GM19238 (cell line): ENCODE results near the gene LAMTOR5.
"Not testable (repeated sequence)": the region's sequence is repeated elsewhere in the genome, so short reads cannot be mapped to it uniquely, and the experiment has no call there.

Experiments
- DNase-seq: peaks from one replicate; pipeline ENCODE4 v3.0.0; 2011; ENCODE audit warnings: low spot score; ENCODE audit not compliant: insufficient read length

The LAMTOR5 gene

DNA sequence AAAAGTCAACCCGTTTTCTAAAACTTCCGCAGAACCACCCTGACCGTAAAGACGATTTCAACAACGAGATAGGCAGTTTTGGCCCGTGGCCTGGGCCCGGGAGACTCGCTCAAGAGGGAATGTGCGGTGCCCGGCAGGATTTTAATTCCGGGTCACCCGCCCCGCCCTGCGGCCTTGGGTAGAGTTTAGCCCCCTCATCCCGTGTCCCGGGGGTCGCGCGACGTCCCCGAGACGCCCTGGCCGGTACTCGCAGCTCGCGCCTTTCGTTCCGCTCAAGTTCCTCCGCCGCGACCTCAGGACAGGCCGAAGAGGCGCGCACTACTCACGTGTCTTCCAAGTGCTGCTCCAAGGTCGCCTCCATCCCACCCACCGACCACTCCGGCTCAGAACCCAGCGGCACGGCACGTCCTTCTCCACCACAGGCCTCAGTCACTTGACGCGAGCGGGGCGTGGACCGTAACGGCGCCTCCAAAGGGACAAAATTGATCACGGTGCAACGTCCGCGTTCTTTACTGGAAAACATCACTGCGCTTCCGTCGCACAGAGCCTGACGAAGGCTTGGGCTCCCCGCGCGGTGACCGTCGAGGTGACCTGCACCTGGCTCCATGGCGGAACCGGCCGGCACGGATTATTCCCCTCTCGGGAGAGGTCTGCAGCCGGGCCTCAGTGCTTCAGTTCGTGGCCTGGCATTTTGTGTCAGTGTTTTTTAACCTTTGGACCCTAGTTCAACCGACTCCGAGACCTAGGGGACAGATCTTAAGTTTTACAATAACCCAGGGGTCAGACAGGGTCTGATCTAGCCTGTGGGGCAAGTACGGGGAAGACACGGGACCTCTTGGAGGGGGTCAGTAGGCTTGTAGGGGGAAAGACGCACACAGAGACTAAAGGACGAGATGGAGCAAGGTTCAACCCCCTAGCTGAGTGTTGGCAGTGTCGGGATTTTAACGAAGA is at the start of gene LAMTOR5:
LAMTOR5 (minus strand) TSS at position 435 of the 951 bp plus-strand sequence; CDS start at position 361, 74 bp downstream.
- peak; percentile 76 for DNase-seq

DNA sequence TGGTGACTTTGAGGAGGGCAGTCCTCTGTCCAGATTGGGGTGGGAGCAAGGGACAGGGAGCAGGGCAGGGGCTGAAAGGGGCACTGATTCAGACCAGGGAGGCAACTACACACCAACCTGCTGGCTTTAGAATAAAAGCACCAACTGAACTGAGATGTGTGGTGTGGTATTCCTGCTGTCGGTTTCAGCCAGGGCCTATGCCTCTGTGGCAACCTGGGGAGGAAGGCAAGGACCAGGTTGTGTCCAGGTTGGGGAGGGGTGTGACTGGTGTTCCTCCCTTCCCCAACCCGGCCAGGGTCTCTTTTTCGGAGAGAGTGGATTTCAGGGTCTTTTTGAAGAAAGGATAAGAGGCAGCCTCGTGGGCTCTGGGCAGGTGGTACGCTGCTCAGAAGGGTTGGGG is 49.7 kb upstream of the LAMTOR5 start:
- no peak for DNase-seq

DNA sequence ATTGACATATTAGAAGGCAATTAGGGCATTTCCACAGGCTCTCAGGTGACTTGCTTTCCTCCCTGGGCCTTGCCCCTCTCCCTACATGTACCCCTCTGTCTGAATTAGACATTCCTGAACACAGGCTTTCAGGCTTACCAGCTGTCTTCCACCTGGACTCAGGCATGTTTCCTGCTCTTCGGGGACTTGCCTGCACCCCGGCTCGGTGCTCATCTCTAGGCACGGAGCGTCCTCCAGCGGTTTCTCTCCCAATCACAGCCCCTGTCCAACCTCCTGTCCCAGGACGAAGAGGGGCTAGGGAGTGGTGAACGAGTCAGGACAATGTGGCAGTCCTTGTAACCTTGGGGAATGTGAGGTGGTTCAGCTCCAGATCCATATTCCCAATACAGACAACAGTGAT is 47.7 kb upstream of the LAMTOR5 start:
- no peak for DNase-seq

DNA sequence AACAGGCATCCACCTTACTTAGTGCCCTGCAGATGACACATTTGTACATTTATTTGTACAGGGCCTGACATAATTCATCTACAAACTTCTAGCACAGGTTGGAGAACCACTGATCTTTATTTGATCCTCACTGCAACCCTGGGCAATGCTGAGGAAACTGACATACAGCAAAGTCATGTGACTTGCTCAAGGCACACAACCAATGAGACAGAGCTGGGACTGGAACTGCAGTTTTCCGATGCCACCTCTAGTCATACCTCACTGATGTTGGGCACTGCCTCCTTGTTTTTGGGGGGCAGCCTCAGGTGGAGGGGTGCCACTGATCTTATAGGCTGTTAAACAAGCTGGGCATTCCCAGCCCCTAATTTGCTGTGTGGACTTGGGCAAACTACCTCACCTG is 46.8 kb upstream of the LAMTOR5 start:
- no peak for DNase-seq

DNA sequence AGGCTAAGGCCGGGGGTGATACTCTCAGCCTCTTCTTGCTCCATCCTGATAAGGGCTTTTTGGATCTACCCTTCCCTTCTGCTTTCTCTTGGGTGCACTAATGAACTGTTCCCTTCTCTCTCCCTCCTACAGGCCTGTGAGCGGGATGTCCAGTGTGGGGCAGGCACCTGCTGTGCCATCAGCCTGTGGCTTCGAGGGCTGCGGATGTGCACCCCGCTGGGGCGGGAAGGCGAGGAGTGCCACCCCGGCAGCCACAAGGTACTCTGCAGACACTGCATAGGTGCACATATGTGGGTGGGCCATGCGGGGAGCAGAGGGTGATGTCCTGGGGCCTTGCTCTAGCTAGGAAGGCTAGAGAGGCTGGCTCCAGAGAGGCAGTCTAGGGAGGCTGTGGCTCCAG is 46.3 kb upstream of the LAMTOR5 start:
- no peak for DNase-seq

DNA sequence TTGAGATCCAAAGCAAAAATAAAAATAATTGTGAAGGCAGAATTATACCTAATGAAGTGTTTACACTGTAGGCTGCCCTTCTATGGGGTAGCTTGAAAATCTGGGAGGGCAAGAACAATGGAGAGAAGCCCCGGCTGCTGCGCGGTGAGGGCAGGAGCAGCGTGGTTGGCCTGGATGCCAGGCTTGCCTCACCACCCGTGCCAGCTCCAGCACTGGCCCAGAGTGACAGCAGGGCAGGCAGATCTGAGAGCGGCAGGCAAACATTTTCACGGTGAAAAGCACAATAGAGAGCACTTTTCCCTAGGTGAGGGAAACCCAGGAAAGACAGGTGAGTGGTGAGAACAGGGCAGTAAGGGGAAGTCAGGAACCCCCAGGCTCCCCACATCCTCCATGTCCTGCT is 44.8 kb upstream of the LAMTOR5 start:
- no peak for DNase-seq

DNA sequence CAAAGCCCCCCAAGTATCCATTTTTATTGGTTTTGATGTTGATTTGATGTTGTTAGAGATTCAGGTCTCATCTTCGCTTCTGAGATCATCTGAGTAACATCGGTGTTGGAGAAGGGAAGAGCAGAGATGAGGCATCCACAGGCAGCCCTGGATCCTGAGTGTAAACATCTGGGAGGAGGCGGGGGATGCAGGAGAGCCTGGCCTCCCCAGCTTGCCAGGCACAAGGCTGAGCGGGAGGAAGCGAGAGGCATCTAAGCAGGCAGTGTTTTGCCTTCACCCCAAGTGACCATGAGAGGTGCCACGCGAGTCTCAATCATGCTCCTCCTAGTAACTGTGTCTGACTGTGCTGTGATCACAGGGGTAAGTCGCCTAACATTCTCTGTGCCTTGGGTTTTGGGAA is 43.4 kb upstream of the LAMTOR5 start, which contains the start of gene PROK1:
PROK1 (plus strand) TSS at position 221 of the 400 bp plus-strand sequence; CDS start at position 289, 68 bp downstream.
- DNase-seq, result no peak

DNA sequence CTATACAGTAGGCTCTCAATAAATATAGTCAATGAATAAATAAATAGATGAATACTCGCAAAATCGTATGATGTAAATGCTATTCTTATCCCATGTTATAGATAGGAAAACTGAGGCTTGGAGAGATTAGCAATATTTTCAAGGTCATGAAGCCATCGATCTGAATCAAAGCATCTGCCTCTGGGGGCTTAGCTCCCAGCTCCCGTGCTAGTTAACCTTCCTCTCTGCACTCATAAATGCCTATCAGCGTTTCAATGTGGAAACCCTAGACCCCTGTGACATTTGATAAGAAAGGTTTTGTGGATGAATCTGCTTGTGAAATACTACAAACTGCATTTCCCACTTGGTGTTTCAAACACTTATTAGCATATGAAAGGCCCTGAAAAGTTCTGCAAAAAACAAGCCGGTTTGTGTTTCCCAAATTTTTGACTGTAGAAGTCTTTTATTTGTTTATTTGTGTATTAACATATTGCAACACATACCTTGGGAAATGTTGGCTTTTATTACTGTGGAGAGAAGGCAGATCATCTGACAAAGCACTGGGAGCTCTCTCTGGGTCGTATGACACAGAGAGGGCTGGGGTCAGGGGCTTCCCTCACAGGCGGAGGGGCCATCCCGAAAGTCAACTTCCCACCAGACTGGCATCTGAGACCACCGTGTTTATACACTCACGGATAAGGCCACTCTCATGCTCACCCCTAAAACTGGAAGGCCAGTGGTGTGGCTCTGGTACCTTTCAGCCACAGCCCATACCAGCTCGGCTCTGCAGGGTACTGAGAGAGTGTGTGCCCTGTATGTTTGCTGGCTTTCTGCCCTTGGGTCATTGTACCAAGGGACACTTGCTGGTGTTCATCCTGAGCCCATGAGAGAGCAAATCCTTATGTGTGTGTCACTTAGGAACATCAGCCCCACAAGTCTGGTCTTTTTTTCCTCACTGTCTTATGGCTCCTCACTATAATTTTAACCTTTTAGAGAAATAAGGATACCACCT is 42.5 kb upstream of the LAMTOR5 start:
- no peak for DNase-seq

DNA sequence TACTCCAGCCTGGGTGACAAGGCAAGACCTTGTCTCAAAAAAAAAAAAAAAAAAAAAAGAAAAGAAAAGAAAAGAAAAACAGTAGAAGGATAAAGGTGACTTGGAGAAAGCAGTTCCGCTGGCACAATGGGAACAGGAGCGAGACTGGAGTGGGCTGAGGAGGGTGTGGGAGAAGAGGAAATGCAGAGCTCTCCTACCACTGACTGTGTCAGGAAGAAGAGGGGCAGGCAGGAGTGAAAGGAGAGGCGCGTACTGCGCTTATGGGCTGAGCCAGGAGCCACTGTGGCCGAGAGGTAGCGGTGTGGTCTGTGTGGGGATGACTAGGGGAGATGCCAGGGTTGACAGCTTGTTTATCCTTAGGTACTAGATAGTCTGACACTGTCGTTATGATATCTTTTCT is 37.1 kb upstream of the LAMTOR5 start:
- DNase-seq, result no peak

DNA sequence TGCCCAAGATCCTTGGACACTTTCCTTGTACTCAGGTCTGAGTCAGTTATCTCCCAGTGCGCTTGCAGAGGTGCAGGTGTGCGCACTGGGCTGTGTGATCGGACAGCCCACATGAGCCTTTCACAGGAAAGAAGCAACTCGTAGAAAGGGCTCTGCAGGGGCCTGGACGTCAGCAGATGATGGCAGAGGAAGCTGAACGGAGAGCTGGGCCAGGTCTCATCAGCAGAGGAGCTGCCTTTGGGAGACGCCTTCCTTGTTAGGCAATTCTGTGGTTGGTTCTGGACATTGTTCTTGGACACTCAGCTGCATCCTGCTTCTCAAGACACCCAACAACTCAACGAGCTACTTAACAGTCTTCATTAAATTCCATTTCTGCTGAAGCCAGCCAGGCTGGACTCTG is 36.0 kb upstream of the LAMTOR5 start:
- no peak for DNase-seq

DNA sequence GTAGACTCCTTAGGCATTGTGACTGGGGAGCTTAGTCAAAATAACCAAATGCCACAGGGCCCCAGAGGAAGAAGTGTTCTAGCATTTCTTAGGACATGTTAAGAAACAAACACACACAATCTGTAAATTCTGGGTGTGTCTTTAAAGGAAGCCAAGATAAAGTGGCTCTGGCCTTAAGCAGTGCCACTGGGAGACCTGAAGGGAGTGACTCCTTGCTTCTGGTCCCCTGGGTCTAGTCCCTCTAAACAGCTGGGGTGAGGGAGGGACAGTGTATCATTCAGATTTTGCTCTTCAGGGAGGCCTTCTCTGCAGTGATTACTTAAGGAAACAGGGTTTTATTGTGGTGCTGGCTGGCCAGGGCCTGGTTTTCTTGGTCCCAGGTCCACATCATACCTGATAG is 34.4 kb upstream of the LAMTOR5 start:
- no peak for DNase-seq

DNA sequence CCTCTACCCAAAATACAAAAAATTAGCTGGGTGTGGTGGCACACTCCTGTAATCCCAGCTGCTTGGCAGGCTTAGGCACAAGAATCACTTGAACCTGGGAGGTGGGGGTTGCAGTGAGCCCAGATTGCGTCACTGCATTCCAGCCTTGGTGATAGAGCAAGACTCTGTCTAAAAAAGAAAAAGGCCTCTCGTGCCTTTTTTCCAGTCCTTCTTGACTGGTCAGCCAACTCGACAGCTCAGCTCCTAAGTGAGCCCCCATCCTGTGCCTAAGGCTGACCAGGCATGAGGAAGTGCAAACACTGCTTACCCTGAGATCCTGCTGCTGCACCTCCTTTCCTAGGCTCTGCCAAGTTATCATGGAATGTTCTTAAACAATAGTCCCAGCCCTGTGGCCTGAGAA is 33.4 kb upstream of the LAMTOR5 start:
- DNase-seq, result no peak

DNA sequence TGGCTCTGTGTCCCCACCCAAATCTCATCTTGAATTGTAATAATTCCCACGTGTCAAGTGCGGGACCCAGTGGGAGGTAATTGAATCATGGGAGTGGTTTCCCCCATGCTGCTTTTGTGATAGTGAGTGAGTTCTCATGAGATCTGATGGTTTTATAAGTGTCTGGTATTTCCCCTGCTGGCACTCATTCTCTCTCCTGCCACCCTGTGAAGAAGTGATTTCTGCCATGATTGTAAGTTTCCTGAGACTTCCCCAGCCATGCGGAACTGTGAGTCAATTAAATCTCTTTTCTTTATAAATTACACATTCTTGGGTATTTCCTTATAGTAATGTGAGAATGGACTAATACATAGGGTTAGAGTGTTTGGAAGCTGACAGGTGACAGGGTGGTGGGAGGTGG is 32.4 kb upstream of the LAMTOR5 start:
- DNase-seq, result not testable (repeated sequence)

DNA sequence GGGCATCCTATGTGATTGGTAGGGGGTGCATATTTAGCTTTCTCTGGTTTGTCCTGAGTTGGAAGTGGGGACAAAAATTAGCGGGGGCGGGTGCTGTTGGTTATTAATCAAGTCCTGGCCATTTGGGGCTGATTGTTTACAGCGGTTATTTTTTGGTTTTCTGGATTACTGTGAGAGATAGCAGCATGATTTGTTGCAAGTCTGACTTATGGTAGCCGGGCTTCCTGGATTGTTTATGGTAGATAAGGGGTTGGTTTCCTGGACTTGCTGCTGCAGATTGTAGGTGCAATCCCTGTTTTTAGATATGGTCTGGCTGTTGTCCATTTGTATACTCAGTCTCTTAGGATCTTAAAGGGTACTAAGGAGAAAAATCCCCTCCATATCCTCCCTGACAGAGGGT is 31.4 kb upstream of the LAMTOR5 start:
- DNase-seq, result no peak

DNA sequence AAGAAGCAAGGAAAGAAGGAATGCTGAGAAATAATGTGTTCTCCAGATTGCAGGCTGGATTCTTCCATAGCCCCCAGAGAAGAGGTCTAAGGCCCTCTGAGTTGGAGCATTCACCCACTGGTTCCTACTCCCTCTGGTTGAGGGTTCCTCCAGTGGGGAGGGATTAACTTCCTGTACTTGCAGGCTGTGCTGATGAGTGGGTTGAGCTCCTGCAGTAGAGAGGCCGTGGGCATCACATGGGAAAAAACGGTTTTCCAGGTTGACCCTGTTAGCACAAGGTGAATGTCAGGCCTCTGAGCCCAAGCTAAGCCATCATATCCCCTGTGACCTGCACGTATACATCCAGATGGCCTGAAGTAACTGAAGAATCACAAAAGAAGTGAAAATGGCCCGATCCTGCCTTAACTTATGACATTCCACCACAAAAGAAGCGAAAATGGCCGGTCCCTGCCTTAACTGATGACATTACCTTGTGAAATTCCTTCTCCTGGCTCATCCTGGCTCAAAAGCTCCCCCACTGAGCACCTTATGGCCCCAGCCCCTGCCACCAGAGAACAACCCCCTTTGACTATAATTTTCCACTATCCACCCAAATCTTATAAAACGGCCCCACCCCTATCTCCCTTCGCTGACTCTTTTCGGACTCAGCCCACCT is 30.3 kb upstream of the LAMTOR5 start:
- DNase-seq, result not testable (repeated sequence)

DNA sequence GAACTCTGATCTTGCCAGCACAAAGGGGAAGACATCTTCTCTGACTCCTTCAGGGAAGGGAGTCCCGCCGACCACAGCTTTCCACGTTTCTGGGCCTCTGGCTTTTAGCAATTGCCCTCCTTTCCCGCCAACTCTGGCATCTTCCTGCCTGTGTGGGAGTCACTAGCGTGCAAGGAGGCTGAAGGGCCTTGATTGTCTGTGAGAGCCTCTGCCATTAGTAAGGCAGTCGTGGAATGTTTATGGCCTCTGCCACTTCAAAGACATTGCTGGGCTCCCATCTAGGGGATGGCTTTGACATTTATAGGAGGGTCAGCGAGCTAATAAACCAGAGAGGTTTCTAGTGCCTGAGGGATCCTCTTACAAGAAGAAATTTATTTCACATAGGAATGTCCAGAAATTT is 29.1 kb upstream of the LAMTOR5 start:
- DNase-seq, result no peak

DNA sequence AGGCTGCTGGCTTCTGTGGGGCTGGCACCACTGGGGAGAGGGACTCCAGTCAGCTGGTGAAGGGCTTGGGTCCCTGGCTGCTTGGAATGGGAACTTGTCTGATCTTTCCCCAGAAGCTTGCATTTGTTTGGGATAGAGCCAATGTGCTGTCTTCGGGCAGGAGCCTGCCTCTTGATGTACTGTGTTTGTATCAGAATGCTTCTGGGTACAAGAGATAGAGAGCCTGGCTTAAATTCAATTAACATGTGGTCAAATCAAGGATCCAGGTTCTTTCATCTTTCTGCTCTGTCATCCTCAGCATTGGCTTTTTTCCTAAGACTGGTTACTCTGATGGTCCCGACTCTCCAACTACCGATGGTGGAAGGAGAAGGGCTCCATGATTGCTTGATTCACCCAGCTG is 27.5 kb upstream of the LAMTOR5 start:
- no peak for DNase-seq

DNA sequence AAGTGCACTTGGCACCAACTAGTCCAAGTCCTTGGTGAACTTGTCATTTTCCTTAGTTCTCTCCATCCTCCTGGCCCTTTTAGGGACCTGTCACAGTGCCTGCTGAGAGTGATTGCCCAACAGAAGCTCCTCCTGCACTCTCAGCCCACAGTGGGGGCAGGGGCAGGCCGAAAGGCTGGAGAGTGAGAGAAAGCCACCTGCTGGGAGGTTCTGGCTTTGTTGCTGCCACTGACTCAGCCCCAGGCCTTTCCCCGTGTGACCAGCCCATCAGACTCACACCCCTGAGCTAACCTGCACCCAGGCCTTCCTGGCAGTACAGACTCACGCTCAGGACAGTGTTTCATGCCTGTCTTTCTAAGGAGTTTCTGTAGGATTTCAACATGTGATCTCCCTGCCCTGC is 26.3 kb upstream of the LAMTOR5 start:
- DNase-seq, result no peak

DNA sequence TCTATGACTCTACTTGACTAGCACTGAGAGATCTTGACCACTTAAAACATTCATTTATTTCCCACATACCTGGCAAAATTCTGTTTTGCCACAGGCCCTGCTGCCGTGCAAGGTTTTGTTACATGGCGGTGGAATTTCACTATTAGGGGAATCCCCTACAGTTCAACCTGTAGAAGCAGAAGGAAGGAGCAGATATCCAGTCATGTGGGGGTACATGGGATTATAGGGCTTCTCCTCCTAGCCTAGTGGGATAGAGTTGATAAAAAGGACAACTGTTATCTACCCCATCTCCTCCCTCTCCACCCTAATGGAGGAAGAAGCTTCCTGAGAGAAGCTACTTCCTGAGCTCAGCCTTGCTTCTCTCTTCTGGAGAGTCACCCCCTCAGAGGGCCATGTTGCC is 25.7 kb upstream of the LAMTOR5 start:
- DNase-seq, result no peak

DNA sequence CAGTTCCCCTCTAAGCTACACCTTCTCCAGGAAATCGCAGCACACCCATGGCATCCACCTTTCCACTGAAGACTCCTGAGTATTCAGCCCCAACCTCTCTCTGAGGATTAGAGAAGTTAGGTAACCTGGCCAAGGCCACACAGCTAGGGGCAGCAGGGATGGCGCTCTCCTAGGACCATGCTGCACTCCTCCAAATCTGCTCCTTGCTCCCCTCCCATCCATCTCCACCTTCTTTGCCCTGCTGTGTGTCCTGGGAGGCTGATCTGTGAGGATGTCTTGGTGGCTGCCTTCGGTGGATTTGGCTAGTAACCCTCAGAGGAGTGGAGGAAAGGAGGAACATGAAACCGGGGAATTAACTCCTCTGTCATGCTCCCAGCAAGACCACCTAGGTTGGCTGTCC is 23.4 kb upstream of the LAMTOR5 start:
- no peak for DNase-seq

DNA sequence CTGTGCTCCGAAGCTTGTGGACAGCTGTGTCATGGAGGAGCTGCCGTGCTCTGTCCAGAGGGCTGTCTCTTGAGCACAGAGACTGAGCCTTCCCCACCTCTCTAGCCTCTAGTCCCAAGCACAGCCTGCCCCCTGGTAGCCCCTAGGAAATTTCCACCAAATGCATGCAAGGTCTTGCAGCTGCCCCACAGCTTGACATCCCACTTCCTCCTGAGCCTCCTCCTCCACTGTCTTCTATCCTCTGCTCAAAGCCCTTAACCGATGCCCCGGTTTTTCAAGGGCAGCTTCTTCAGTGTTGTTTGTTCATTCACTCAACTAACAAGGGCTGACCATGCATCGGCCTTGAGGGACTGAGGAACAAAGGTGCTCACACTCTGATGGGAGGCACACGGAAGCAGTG is 22.9 kb upstream of the LAMTOR5 start:
- no peak for DNase-seq
